Measurements from ENCODE around the gene MYOZ1.

- TF ChIP-seq CTCF (IDR thresholded peaks at IDR 0.05) (no peak), POLR2A (IDR thresholded peaks at IDR 0.05) (no peak), POLR2AphosphoS5 (IDR thresholded peaks at IDR 0.05) (no peak)
Measured at GRCh38 chr10:73655257-73655989, 14.1 kb upstream of the MYOZ1 start.
